HEK293T (cell line): ENCODE measurements around the gene CTIF.

Experiments used
- CTCF ChIA-PET: fragments of 350-600 bp; formaldehyde crosslinking; extraction: SDS; loops from one replicate; lab custom pipeline; 2021; ENCODE audit warnings: antibody characterized with exemption, inconsistent platforms; lab: Yijun Ruan, JAX
- POLR2A ChIA-PET: fragments of 350-600 bp; formaldehyde crosslinking; extraction: SDS; loops from one replicate; lab custom pipeline; 2020; ENCODE audit warnings: antibody characterized with exemption, inconsistent platforms; lab: Yijun Ruan, JAX
- DNase-seq: peaks from one replicate; pipeline ENCODE4 v3.0.0; 2012; ENCODE audit warnings: mixed read lengths; ENCODE audit errors: extremely low spot score
- ARNT ChIP-seq: fragments of 450-650 bp; IDR thresholded peaks from 2 replicates; pipeline ENCODE4 v1.6.1; 2017; ENCODE audit warnings: mild to moderate bottlenecking
- BHLHE40 ChIP-seq: fragments of 450-650 bp; IDR thresholded peaks from 2 replicates; pipeline ENCODE4 v1.6.1; 2016; ENCODE audit warnings: mild to moderate bottlenecking, moderate library complexity, borderline replicate concordance
- CTBP1 ChIP-seq: fragments of 450-650 bp; IDR thresholded peaks from 2 replicates; pipeline ENCODE4 v1.6.1; 2016; ENCODE audit warnings: borderline replicate concordance
- ELF4 ChIP-seq: fragments of 450-650 bp; IDR thresholded peaks from 2 replicates; pipeline ENCODE4 v1.6.1; 2017; ENCODE audit warnings: antibody characterized with exemption
- FOXA1 ChIP-seq: fragments of 450-650 bp; IDR thresholded peaks from 2 replicates; pipeline ENCODE4 v1.6.1; 2016; ENCODE audit warnings: mild to moderate bottlenecking
- FOXK2 ChIP-seq: fragments of 450-650 bp; IDR thresholded peaks from 2 replicates; pipeline ENCODE4 v1.6.1; 2016; ENCODE audit warnings: mild to moderate bottlenecking
- FOXM1 ChIP-seq: fragments of 450-650 bp; IDR thresholded peaks from 2 replicates; pipeline ENCODE4 v1.6.1; 2017; ENCODE audit warnings: mild to moderate bottlenecking, borderline replicate concordance
- HDGF ChIP-seq: fragments of 450-650 bp; IDR thresholded peaks from 2 replicates; pipeline ENCODE4 v1.6.1; 2017; ENCODE audit warnings: antibody characterized with exemption, borderline replicate concordance
- L3MBTL2 ChIP-seq: fragments of 450-650 bp; conservative IDR thresholded peaks from 2 replicates; pipeline ENCODE4 v1.6.1; 2016; ENCODE audit warnings: mild to moderate bottlenecking
- LEF1 ChIP-seq: fragments of 450-650 bp; IDR thresholded peaks from 2 replicates; pipeline ENCODE4 v1.6.1; 2017; ENCODE audit warnings: mild to moderate bottlenecking, borderline replicate concordance
- NFRKB ChIP-seq: fragments of 450-650 bp; IDR thresholded peaks from 2 replicates; pipeline ENCODE4 v1.6.1; 2016; ENCODE audit warnings: mild to moderate bottlenecking, moderate library complexity
- SP1 ChIP-seq: fragments of 450-650 bp; IDR thresholded peaks from 2 replicates; pipeline ENCODE4 v1.6.1; 2017
- SUZ12 ChIP-seq: fragments of 450-650 bp; IDR thresholded peaks from 2 replicates; pipeline ENCODE4 v1.6.1; 2016; ENCODE audit warnings: mild to moderate bottlenecking
- TARDBP ChIP-seq: fragments of 450-650 bp; IDR thresholded peaks from 2 replicates; pipeline ENCODE4 v1.6.1; 2016
- ZNF384 ChIP-seq: fragments of 450-650 bp; IDR thresholded peaks from 2 replicates; pipeline ENCODE4 v1.6.1; 2016
- TF ChIP-seq, protein P1 (sequence below): fragments of 450-650 bp; IDR thresholded peaks from 2 replicates; pipeline ENCODE4 v1.6.1; 2016

The CTIF gene

DNA sequence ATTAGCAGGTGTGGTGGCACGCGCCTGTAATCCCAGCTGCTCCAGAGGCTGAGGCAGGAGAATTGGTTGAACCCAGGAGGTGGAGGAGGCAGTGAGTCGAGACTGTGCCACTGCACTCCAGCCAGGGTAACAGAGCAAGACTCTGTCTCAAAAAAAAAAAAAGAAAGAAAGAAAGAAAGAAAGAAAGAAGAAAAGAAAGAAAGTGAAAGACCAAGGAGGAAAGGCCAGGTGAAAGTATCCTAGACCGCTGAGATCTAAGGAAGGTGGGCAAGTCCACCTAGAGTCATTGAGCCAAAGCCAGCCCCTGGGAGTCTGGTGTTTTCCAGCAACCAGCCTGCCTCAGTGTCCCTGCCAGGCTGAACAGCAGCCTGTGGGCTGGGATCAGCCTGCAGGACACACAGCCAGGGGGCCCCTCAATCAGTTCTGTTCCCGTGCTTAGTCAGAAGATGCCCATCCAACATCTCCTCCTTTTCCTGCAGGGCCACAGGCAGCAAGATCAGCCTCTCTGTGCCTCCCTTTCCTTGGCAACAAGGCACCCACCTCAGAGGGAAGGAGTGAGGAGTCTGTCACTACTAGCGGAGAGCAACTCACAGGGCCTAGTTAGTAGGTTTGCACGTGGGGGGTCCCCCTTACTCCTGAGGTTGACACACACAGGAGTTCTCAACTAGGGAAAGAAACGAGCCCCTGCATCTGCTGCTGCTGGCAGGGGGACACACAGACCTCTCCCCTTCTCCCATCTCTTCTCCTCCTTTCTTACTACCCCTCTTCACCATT is 347.9 kb downstream of the CTIF start:
- no peak for TF ChIP-seq L3MBTL2
- TF ChIP-seq BHLHE40, result no peak
- TF ChIP-seq FOXA1, result no peak
- no peak for TF ChIP-seq ARNT
- no peak for TF ChIP-seq LEF1
- TF ChIP-seq HDGF, result no peak
- no peak for TF ChIP-seq ZNF384
- no peak for TF ChIP-seq SUZ12
- TF ChIP-seq TARDBP, result no peak
- TF ChIP-seq CTBP1, result no peak
- TF ChIP-seq ELF4, result no peak
- TF ChIP-seq, protein P1, sequence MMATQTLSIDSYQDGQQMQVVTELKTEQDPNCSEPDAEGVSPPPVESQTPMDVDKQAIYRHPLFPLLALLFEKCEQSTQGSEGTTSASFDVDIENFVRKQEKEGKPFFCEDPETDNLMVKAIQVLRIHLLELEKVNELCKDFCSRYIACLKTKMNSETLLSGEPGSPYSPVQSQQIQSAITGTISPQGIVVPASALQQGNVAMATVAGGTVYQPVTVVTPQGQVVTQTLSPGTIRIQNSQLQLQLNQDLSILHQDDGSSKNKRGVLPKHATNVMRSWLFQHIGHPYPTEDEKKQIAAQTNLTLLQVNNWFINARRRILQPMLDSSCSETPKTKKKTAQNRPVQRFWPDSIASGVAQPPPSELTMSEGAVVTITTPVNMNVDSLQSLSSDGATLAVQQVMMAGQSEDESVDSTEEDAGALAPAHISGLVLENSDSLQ, result no peak
- no peak for TF ChIP-seq FOXK2
- no peak for TF ChIP-seq NFRKB
- TF ChIP-seq SP1, result no peak
- TF ChIP-seq FOXM1, result no peak
- CTCF ChIA-PET, result no interaction called here
- POLR2A ChIA-PET, result no interaction called here
- DNase-seq, result no peak

DNA sequence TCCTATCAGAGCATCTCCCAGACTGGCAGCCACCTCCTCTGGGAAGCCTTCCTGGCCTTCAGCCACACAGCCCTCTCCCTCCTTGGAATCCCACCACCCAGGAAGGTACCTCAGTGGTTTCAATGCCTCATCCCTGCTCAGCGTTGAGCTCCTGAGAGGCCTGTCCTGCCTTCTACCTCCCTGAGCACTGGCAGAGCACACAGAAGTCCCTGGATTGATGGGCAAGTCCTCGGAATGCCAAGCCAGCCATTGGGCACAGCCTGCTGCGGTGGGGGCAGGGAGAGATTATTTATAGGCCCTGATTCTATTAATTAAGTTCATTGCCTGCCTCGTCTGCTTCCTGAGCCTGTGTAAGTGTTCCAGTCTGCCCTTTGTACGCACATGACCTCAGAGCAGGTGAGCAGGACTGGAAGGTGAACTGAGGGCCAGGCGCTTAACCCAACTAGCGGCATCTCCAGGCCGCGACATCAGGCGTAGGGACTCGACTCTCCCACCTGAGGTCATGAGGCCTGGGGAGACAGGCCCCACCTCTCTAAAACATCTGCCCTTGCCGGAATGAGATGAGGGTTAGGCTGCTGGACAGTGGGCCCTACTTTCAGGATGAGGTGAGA is 348.6 kb downstream of the CTIF start:
- CTCF ChIA-PET, result no interaction called here
- no peak for TF ChIP-seq LEF1
- no peak for TF ChIP-seq FOXA1
- TF ChIP-seq NFRKB, result no peak
- TF ChIP-seq FOXK2, result no peak
- no peak for TF ChIP-seq SUZ12
- no peak for TF ChIP-seq HDGF
- TF ChIP-seq, protein P1, result no peak
- TF ChIP-seq BHLHE40, result no peak
- POLR2A ChIA-PET, result no interaction called here
- no peak for DNase-seq

DNA sequence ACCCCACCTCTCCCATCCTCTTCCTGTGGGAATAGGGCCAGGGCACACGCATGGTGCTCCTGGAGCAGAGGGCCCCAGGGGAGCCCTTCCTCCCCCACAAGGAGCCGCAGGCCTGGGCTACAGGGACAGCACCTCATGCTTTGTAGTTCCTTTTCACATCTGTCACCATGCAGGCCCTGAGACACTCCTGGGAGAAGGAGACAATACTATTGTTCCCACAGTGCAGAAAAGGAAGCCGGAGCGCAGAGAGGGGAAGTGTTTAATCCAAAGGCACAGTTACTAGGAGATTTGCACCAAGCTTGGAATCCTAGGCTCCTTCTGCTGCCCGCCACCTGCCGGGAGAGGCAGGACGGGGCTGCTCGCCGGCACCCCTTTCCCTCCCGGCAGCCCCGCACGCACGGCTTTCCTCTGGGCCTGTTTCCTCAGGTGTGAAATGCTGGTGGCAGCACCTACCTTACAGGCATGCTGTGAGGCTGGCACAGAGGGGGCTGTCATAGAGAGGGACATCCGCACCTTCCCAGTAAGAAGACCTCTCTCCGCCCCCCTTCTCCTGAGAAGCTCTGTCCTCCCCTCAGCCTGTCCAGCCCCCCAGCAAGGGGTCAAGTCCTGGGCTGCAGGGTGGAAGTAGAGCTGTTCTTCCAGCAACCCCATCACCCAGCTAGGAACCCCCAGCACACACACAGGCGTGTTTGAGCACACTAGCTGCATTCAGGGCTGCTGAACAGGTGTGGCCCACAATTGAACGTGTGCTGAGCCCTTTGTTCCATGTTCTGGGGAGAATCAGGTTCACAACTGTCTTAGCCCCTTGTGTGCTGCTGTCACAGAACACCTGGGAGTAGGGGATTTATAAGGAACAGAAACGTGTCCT is 349.3 kb downstream of the CTIF start:
- ChIA-PET CTCF (no interaction called here), POLR2A (no interaction called here)
- no peak for TF ChIP-seq L3MBTL2
- TF ChIP-seq CTBP1, result no peak
- no peak for TF ChIP-seq ELF4
- TF ChIP-seq BHLHE40, result no peak
- TF ChIP-seq FOXK2, result no peak
- TF ChIP-seq TARDBP, result no peak
- no peak for TF ChIP-seq FOXM1
- TF ChIP-seq NFRKB, result no peak
- no peak for TF ChIP-seq FOXA1
- TF ChIP-seq, protein P1, result no peak
- no peak for TF ChIP-seq LEF1
- no peak for TF ChIP-seq ARNT
- no peak for TF ChIP-seq HDGF
- TF ChIP-seq SUZ12, result no peak
- no peak for TF ChIP-seq ZNF384
- TF ChIP-seq SP1, result no peak
- DNase-seq, result no peak

DNA sequence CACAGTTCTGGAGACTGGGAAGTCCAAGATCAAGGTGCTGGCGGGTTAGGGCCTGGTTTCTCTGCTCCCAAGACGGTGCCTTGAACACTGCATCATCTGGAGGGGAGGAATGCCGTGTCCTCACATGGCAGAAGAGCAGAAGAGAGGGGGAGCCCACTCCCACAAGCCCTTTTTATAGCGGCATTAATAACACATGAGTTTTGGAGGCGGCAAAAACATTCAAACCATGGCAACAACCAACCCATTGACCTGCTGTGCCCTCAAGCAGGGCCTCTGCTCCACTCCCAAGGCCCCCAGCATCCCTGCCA is 349.9 kb downstream of the CTIF start:
- CTCF ChIA-PET, result no interaction called here
- POLR2A ChIA-PET, result no interaction called here
- DNase-seq, result no peak
- TF ChIP-seq, protein P1, result no peak
- TF ChIP-seq FOXK2 (no peak), ZNF384 (no peak), SP1 (no peak), ELF4 (no peak), CTBP1 (no peak), FOXM1 (no peak)
